HL-60 (cell line): Measurements from ENCODE around the gene MRPL17.
A peak's percentile ranks its signal among the peaks of the same experiment; 100 is the strongest.

Experiments
- DNase-seq, 2 experiments: peaks; one replicate each; pipeline ENCODE4 v3.0.0-alpha.2; 2010 to 2020; ENCODE audit warnings: low read depth in 1 of 2, low spot score in 1 of 2
- H3K27ac ChIP-seq: fragments of 250-450 bp; sonication (Bioruptor Pico); replicated peaks from 2 replicates; pipeline ENCODE4 v1.5.1; 2020; ENCODE audit warnings: mild to moderate bottlenecking, moderate library complexity
- H3K27me3 ChIP-seq: fragments of 250-450 bp; sonication (Bioruptor Pico); 2 replicates; pipeline ENCODE4 v1.5.1; 2021; ENCODE audit warnings: mild to moderate bottlenecking, moderate library complexity; ENCODE audit not compliant: insufficient read depth, poor library complexity, severe bottlenecking
- H3K4me3 ChIP-seq: replicated peaks from 2 replicates; pipeline ENCODE4 v1.5.1; 2011; ENCODE audit warnings: mild to moderate bottlenecking, control low read depth, low read length; ENCODE audit not compliant: insufficient read depth
- GABPA ChIP-seq: IDR thresholded peaks from 2 replicates; pipeline ENCODE4 v1.6.1; 2012; ENCODE audit warnings: low read depth
- POLR2AphosphoS5 ChIP-seq: IDR thresholded peaks from 2 replicates; pipeline ENCODE4 v1.6.1; 2012; ENCODE audit warnings: low read depth
- SPI1 ChIP-seq: IDR thresholded peaks from 2 replicates; pipeline ENCODE4 v1.6.1; 2012; ENCODE audit warnings: low read depth, mild to moderate bottlenecking, borderline replicate concordance
- long read RNA-seq: library from polyadenylated mRNA; unstranded; transcript quantifications from one replicate; pipeline ENCODE4 v2.0.0, GENCODE V29; 2020
- TF ChIP-seq, protein P1 (sequence below): IDR thresholded peaks from 2 replicates; pipeline ENCODE4 v1.6.1; 2012; ENCODE audit warnings: low read depth; ENCODE audit not compliant: insufficient replicate concordance
- TF ChIP-seq, protein P2 (sequence below): IDR thresholded peaks from one replicate; pipeline ENCODE4 v1.5.1; 2011; ENCODE audit warnings: low read length, control low read depth, inconsistent platforms; ENCODE audit not compliant: insufficient read depth

MRPL17 gene
- long read RNA-seq, transcript MRPL17-201 (3 exons, 1,969 nt): major isoform, 25 of 28 reads
- long read RNA-seq, partial matches to known transcripts: 0 of 28 reads
- long read RNA-seq, other reads (novel, unspliced or antisense): 2 of 28 reads

DNA sequence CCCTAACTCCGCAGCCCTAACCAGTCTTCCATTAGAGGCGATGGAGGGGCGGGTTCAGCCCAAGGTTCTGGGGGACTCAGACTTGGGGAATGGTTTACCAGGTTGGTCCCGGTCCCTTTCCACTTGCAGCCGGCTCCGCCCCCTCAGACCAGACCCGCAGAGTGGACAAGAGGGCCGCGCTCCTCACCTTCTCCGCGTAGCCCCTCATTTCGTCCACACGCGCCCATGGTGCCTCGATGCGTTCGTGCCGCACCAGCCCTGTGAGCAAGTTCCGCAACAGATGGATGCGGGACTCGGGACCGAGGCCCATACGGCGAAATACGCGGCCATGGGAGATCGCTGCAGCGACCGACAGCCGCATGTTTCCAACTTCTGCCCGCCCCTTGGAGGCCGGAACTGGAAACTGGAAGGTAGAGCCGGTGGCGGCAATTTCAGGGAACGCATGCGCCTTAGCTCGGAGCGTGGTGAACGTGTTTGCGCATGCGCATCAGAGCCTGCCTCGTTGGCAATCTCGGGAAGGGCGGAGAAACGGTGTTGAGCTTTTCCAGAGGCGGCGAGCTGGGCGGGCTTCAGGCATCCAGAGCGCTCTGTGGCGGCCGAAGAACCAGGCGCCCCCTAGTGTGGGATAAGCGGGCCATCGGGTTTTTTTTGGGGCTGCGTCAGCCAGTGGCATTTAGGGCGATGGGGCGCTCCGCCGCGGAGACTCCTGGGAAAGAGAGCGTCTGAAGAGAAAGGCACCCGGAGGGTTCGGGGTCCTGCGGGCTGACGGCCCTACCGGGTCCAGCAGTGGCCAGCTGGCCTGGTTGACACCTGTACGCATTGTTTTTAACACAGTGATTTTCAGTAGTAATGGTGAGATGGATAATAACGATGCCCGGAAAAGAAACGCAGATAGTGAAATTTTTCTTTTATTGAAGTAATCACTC, at the start of gene MRPL17:
MRPL17 (minus strand) TSS at position 405 of the 926 bp plus-strand sequence; CDS start at position 361, 44 bp downstream.
- TF ChIP-seq GABPA: peak; percentile 74
- TF ChIP-seq, protein P1, sequence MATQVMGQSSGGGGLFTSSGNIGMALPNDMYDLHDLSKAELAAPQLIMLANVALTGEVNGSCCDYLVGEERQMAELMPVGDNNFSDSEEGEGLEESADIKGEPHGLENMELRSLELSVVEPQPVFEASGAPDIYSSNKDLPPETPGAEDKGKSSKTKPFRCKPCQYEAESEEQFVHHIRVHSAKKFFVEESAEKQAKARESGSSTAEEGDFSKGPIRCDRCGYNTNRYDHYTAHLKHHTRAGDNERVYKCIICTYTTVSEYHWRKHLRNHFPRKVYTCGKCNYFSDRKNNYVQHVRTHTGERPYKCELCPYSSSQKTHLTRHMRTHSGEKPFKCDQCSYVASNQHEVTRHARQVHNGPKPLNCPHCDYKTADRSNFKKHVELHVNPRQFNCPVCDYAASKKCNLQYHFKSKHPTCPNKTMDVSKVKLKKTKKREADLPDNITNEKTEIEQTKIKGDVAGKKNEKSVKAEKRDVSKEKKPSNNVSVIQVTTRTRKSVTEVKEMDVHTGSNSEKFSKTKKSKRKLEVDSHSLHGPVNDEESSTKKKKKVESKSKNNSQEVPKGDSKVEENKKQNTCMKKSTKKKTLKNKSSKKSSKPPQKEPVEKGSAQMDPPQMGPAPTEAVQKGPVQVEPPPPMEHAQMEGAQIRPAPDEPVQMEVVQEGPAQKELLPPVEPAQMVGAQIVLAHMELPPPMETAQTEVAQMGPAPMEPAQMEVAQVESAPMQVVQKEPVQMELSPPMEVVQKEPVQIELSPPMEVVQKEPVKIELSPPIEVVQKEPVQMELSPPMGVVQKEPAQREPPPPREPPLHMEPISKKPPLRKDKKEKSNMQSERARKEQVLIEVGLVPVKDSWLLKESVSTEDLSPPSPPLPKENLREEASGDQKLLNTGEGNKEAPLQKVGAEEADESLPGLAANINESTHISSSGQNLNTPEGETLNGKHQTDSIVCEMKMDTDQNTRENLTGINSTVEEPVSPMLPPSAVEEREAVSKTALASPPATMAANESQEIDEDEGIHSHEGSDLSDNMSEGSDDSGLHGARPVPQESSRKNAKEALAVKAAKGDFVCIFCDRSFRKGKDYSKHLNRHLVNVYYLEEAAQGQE: no peak
- TF ChIP-seq, protein P2, sequence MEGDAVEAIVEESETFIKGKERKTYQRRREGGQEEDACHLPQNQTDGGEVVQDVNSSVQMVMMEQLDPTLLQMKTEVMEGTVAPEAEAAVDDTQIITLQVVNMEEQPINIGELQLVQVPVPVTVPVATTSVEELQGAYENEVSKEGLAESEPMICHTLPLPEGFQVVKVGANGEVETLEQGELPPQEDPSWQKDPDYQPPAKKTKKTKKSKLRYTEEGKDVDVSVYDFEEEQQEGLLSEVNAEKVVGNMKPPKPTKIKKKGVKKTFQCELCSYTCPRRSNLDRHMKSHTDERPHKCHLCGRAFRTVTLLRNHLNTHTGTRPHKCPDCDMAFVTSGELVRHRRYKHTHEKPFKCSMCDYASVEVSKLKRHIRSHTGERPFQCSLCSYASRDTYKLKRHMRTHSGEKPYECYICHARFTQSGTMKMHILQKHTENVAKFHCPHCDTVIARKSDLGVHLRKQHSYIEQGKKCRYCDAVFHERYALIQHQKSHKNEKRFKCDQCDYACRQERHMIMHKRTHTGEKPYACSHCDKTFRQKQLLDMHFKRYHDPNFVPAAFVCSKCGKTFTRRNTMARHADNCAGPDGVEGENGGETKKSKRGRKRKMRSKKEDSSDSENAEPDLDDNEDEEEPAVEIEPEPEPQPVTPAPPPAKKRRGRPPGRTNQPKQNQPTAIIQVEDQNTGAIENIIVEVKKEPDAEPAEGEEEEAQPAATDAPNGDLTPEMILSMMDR: peak; percentile 50
- peak; percentile 44; the same call in 1 of the 2 replicates for TF ChIP-seq SPI1
- TF ChIP-seq POLR2AphosphoS5: peak; percentile 95
- no peaks in the 10 kb centered on the region for H3K27me3 ChIP-seq
- H3K4me3 ChIP-seq: peak within 1 kb of the TSS; percentile 97
- DNase-seq: peak; percentile 95 to 99
- peak within 1 kb of the TSS; percentile 85 for H3K27ac ChIP-seq

DNA sequence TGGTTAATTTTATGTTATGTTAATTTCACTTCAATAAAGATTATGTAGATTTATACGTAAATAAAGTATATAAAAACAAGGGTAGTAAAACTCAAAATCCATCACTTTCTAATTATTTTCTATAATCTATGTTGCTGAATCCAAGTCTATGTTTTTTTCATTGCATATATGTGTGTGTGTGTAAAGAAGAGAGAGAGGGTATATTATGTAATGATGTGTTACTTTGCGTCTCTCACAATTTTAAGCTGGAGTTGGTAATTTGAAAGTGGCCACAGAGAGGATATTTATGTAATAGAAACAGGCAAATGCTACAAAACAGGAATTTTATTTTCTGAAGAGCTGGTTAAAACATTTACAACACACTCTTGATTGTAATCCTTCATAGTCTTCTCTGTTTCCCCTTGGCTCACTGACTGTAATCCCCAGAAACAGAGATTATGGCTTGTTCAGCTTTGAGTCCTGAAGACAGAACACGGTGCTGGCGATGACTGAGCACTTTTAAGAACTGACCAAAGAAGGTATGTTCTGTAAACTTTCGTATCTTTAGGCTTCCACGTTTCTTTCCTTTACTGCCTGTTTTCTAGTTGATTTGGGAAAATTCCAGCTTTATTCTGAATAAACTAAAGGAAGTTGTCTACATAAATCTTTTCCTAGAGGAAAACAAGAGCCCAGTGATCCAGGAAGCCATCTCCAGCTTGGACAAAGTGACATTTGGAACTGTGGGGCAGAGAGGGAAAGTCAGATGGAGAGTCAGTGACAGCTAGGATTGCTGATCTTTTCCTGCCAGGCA, 45.0 kb upstream of the MRPL17 start:
- no peak for DNase-seq
- no peak for TF ChIP-seq POLR2AphosphoS5
- TF ChIP-seq, protein P1: no peak
- TF ChIP-seq, protein P2: no peak
- TF ChIP-seq GABPA: no peak
- TF ChIP-seq SPI1: no peak
- H3K4me3 ChIP-seq: no peak overlapping the region
- H3K27me3 ChIP-seq: no peaks in the 10 kb centered on the region
- H3K27ac ChIP-seq: no peak overlapping the region

DNA sequence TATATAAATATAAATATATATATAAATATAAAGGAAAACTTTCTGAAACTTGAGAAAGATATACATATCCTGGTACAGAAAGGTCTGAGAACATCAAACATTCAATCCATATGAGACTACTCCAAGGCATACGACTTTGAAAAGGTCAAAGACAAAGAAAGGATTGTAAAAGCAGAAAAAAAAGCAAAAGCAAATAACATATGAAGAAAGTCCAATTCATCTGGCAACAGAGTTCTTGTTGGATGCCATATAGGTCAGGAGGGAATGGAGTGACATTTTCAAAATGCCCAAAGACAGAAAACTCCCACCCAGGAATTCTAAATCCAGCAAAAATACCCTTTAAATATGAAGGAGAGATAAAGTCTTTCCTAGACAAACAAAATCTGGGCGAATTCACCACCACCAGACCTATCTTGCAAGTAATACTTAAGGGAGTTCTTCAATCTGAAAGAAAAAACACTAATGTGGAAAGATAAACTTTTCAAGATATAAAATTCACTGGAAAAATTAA, 42.3 kb upstream of the MRPL17 start:
- Histone ChIP-seq H3K4me3 (no peak overlapping the region), H3K27me3 (no peaks in the 10 kb centered on the region), H3K27ac (no peak overlapping the region)
- TF ChIP-seq POLR2AphosphoS5: no peak
- no peak for TF ChIP-seq SPI1
- TF ChIP-seq GABPA: no peak
- TF ChIP-seq, protein P2: no peak
- TF ChIP-seq, protein P1: no peak
- no peak for DNase-seq
